ENCODE results near the gene MED12L. TPM values are rescaled to one million over a fixed set of nuclear protein-coding genes. Genes with fewer than 3 reads are reported as not detected.

The MED12L gene
- polyA plus RNA-seq, 1 experiment, result 0.06 TPM

- no peak overlapping the region for H3K4me3 ChIP-seq (ENCODE audit: low read depth, low read length)
- POLR2A ChIA-PET, result interaction anchor here (0.7 kb wide), 2 partner anchors 13 to 80 kb away, joined by 4 to 10 read pairs; partner anchors contain the start of gene P2RY14
Observed at GRCh38 chr3:151197981-151198767, 112.7 kb downstream of the MED12L start.

DNA sequence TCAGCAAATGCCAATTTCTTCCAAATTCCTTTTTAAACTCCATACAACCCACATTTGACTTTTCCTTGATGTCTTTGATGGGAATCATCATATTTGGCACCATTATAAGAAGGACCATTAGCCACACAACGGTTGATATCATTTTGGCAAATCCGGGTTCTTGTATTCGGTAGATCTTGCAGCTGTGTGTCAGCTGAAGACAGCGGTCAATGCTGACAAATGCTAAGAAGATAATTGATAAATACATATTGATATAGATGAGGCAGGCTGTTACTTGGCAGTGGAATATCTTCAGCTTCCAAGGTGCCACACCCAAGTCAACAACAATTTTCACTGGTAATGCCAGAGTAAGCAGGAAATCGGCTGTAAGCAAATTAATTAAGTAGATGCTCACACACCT lies 113.4 kb downstream of the MED12L start:
- DNase-seq (ENCODE audit: low read depth), result no peak
- H3K27me3 ChIP-seq (ENCODE audit: control insufficient read depth, insufficient read depth, low read length), result no peaks in the 10 kb centered on the region
- no peaks in the 10 kb centered on the region for H3K36me3 ChIP-seq (ENCODE audit: control insufficient read depth, insufficient read depth, low read length)
- ChIA-PET POLR2A (no interaction called here), CTCF (interaction anchor here (1.4 kb wide), 1 partner anchor 87 kb away, joined by 3 read pairs; no protein-coding TSS in a partner anchor)
- no peak overlapping the region for H3K4me3 ChIP-seq (ENCODE audit: low read depth, low read length)
- TF ChIP-seq, protein P1, sequence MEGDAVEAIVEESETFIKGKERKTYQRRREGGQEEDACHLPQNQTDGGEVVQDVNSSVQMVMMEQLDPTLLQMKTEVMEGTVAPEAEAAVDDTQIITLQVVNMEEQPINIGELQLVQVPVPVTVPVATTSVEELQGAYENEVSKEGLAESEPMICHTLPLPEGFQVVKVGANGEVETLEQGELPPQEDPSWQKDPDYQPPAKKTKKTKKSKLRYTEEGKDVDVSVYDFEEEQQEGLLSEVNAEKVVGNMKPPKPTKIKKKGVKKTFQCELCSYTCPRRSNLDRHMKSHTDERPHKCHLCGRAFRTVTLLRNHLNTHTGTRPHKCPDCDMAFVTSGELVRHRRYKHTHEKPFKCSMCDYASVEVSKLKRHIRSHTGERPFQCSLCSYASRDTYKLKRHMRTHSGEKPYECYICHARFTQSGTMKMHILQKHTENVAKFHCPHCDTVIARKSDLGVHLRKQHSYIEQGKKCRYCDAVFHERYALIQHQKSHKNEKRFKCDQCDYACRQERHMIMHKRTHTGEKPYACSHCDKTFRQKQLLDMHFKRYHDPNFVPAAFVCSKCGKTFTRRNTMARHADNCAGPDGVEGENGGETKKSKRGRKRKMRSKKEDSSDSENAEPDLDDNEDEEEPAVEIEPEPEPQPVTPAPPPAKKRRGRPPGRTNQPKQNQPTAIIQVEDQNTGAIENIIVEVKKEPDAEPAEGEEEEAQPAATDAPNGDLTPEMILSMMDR (IDR thresholded peaks at IDR 0.05; ENCODE audit: insufficient read depth, low read depth, low read length), result no peak

More at GRCh38 chr3:151197981-151198767, 112.7 kb downstream of the MED12L start:
- CTCF ChIA-PET, result interaction anchor here (1.3 to 1.4 kb wide), 2 partner anchors 30 to 88 kb away, joined by 3 to 4 read pairs; no protein-coding TSS in a partner anchor
- TF ChIP-seq, protein P1 (IDR thresholded peaks at IDR 0.05; ENCODE audit: insufficient read depth, low read depth, low read length), result no peak
- Histone ChIP-seq H3K27me3 (ENCODE audit: control insufficient read depth, insufficient read depth, low read length) (no peaks in the 10 kb centered on the region), H3K36me3 (ENCODE audit: control insufficient read depth, insufficient read depth, low read length) (no peaks in the 10 kb centered on the region)
- peak; percentile 35 for DNase-seq (ENCODE audit: low read depth)

- H3K27me3 ChIP-seq (ENCODE audit: control insufficient read depth, insufficient read depth, low read length), result no peaks in the 10 kb centered on the region
- POLR2A ChIA-PET, result no interaction called here
- TF ChIP-seq, protein P1 (IDR thresholded peaks at IDR 0.05; ENCODE audit: insufficient read depth, low read depth, low read length), result no peak
- no peaks in the 10 kb centered on the region for H3K36me3 ChIP-seq (ENCODE audit: control insufficient read depth, insufficient read depth, low read length)
- CTCF ChIA-PET, result interaction anchor here (1.0 to 2.2 kb wide), 3 partner anchors 18 to 86 kb away, joined by 3 to 7 read pairs (median 3); no protein-coding TSS in a partner anchor
- DNase-seq (ENCODE audit: low read depth), result no peak
- no peak overlapping the region for H3K4me3 ChIP-seq (ENCODE audit: low read depth, low read length)
Observed at GRCh38 chr3:151199554-151200438, 114.3 kb downstream of the MED12L start.

DNA sequence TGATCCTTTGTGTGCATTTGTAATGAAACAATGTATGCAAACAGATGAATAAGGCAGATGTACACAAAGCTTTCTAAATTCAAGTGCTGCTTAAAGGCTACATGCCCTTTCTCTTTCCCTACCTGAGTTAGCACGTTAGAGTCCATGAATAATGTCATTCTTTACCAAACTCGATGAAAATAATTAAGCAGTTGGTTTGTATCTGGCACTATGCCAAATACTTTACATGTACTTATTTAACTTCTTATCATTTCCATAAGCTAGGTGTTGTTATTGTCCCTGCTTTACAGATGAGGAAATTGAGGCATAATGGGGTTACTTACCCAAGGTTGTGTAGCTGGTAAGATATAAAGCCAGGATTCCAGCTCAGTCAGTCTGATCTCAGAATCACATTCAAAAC lies 115.1 kb downstream of the MED12L start:
- DNase-seq (ENCODE audit: low read depth), result no peak
- H3K27me3 ChIP-seq (ENCODE audit: control insufficient read depth, insufficient read depth, low read length), result no peaks in the 10 kb centered on the region
- H3K36me3 ChIP-seq (ENCODE audit: control insufficient read depth, insufficient read depth, low read length), result no peaks in the 10 kb centered on the region
- CTCF ChIA-PET, result interaction anchor here (1.0 to 2.2 kb wide), 3 partner anchors 17 to 33 kb away, joined by 3 to 7 read pairs (median 3); no protein-coding TSS in a partner anchor
- H3K4me3 ChIP-seq (ENCODE audit: low read depth, low read length), result no peak overlapping the region
- POLR2A ChIA-PET, result no interaction called here
- TF ChIP-seq, protein P1 (IDR thresholded peaks at IDR 0.05; ENCODE audit: insufficient read depth, low read depth, low read length), result no peak
